GM20431 (cell line): Measurements from ENCODE around the gene ABL1.

Experiments
- in situ Hi-C: fragments of 300-500 bp; cut with MseI, MboI; formaldehyde crosslinking; loops from one replicate; pipeline ENCODE4 v1.15.0; 2020; ENCODE audit warnings: low sequenced_read_pairs; ENCODE audit not compliant: unreplicated experiment

Gene ABL1

GRCh38 chr9:130885484-130886375, 50.7 kb downstream of the ABL1 start:
- in situ Hi-C loops, result no loop called here

GRCh38 chr9:130886981-130887380, 51.9 kb downstream of the ABL1 start:
- in situ Hi-C loops, result no loop called here

DNA sequence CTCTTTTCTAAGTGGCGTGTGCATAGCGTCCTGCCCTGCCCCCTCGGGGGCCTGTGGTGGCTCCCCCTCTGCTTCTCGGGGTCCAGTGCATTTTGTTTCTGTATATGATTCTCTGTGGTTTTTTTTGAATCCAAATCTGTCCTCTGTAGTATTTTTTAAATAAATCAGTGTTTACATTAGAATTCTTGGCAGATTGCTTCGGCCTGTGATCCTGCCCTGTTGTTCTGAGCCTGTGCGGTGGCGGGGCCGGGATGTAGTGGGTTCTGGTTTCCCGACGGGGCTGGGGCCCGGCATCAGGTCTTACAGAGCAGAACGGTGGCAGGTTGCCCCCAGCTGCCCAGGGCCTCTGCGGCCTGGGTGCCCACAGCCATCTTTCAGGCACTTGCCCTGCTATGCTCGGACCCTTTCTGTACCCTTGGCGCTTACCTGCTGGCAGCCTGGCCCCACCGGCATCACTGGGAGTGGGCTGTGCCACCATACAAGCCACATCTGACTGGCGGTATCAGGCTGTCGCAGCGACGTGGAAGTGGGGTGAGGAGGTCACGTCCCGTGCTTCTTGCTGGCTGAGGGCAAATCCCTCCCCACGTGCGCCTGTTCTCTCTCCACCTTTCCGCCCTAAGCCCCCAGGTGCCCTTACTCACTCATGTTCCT, 52.6 kb downstream of the ABL1 start:
- in situ Hi-C loops, result no loop called here

- in situ Hi-C loops, result no loop called here
These were observed 53.3 kb downstream of the ABL1 start for GRCh38 chr9:130888146-130888885.

- in situ Hi-C loops, result no loop called here
These were observed 55.1 kb downstream of the ABL1 start for GRCh38 chr9:130890124-130890523.

DNA sequence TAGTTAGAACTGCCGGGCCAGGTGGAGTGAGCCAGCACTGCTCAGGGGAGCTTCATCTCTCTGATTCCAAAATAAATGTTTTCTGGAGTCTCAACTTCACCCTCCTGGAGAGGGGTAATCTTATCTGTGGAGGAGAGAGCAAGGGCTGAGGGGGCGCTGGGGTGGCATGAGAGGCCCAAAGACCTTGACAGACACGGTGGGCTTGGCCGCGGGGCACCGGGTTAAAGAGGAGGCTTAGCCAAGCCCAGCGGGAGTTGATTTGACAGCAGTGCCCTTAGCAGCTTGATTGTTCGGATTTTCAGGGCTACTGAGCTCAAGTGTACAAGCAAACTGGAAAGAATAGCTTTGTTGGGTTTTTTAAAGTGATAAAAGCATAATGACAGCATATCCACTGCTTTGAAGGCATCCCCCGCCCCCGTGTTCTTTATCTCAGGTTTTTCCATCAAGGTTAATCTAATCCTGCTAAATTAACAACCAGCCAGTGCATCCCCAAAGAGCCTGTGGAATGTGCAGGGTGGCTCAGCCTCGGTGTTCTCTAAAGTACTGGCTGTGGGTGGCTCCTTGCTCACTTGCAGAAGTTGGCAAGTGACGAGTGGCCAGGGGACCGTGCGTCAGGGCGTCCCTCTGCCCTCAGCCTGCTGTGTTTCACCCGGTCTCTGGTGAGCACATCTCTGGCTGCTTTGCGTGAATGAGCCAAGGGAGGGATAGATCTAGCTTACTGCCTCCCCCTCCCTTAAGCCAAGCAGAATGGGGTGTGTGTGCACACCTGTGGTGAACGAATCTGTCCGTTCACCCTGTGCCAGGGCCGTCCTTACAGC, 56.0 kb downstream of the ABL1 start:
- in situ Hi-C loops, result no loop called here

DNA sequence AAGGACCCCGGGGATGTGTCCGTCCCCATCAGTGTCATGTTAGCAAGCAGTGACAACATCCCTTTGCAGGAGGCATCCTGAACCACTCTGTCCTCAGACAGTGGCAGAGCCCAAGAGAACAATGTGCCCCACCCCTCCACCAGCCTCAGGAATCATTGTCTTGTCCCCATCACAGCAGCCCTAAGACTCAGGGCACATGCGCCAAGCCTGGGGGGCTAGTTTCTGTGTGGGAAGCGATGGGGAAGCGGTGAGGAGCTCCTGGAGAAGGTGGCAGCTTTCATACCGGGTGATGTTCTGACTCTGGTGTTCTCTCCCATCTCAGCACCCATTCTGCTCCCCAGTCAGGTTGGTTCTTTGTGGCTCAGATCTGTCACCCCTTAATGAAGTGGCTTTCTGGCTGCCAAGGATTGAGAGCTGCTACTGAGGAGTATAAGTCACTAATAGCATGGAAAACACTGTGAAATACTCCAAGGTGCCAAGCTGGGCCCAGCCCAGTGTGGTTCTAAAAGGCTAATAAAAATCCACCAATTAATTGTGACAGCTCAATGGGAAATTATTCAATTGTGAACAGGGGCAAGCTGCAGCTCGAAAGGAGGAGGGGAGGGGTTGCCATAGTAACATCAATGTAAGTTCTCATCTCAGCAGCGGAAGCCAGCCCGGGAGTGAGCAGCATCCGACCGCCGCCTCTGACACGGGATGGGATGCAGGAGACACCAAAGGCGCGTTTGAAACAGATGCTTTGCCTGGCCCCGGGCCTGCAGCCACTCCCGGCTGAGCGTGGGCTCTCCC, 56.8 kb downstream of the ABL1 start:
- in situ Hi-C loops, result no loop called here

DNA sequence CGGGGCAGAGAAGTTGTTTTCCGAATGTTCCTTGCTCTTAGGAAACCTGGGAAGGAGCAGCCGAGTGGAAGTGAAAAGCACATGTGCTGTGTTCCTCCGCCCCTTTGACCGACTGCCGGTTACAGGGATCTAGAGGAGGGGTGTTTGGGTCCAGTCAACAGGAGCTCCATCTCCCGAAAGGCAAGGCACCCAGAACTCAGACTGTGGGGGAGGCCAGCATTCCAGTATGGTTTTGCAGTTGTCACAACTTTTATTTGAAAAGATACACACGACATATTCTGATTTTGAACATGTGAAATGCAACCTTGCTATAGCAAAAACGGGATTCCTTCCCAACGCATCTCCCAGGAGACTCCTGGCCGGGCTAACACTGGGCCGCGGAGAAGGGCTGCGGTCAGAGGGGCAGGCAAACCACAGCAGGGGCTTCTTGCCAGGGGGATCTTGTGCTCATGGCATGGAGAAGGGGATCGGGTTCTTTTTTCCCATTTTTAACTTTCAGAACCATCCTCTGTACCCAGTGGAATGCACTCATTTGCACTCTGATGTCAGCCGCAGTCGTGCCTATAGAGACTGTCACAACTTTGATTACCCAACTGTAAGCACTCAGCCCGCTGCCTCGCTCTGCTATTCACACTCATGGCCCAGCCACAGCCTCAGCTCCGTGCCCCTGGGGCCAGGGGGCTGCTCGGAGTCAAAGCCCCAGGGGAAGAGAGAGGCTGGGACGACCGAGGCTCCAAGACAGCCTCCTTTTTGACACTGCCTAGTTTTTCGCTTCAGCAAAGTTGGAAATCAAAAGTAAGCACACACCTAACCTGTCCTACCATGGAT, 57.6 kb downstream of the ABL1 start:
- in situ Hi-C loops, result no loop called here

DNA sequence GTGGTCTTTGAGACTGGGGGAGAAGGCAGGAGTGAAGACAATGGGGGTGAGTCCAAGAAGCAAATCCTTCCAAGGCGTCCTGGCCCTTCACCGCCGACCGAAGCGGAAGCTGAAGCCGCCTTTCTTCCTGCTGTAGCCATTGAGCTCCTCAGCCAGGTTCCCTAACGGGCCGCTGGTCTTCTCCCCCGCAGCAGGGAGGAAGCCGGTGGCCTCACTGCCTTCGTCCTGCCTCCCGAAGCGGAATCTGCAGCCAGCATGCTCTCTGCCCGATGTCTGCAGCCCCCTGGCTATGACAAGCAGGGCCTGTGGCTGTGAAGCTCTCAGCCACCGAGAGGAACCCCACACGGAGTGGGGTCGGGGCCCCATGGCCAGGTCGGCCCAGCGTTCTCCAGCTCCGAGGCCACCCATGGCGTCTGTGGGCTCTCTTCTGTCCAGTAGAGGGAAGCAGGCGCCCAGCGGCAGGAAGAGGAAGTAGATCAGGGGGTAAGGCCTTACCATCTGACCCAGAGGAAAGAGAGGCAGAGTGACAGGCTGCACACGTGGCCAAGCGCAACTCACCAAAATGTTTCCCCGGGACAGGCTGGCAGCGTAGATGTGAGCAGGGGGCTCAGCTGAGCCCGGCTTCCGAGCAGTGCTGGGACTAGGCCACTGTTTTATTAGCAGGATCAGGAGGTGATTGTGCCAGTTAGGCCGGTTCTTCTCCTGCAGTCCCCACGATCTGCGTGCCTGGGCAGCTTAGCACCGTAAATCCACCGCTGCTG, 58.5 kb downstream of the ABL1 start:
- in situ Hi-C loops, result no loop called here

- in situ Hi-C loops, result no loop called here
These were observed 59.5 kb downstream of the ABL1 start for GRCh38 chr9:130894546-130894945.

- in situ Hi-C loops, result no loop called here
These were observed 60.0 kb downstream of the ABL1 start for GRCh38 chr9:130895038-130895437.

GRCh38 chr9:130895481-130896232, 60.6 kb downstream of the ABL1 start:
- in situ Hi-C loops, result no loop called here

GRCh38 chr9:130896233-130897014, 61.4 kb downstream of the ABL1 start, which contains the start of gene QRFP:
Gene QRFP, minus strand, starts transcription at chr9:130896812. Its CDS starts 2,974 bp downstream, at chr9:130893838.
- in situ Hi-C loops, result no loop called here

DNA sequence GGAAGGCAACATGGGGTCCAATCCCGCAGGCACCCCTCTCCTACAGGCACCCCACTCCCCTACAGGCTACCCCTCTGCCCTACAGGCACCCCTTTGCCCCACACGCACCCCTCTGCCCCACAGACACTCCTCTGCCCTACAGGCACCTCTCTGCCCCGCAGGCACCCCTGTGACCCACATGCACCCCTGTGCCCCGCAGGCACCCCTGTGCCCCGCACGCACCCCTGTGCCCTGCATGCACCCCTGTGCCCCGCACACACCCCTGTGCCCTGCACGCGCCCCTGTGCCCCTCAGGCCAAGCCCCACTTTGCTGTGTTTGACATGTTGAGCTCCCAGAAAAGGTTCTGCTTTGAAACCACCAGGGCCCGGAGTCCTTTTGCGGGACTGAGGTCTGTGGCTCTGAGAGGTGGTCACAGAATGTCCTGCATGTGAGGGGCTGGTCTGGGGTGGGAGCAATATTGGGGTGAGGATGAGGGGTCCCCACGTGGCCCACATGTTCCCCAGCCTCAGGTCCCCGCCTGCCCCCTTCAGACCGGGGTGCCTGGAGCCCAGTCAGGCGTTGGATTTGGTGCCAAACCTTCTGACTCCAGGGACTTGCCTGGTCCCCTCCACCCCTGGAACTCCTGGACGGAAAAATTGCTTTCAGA, 62.2 kb downstream of the ABL1 start:
- in situ Hi-C loops, result no loop called here

- in situ Hi-C loops, result no loop called here
These were observed 62.9 kb downstream of the ABL1 start for GRCh38 chr9:130897848-130898551.
